SK-N-SH (cell line): ENCODE results near the gene METTL13. TPM values are rescaled to one million over a fixed set of nuclear protein-coding genes. Genes with fewer than 3 reads are reported as not detected.

ENCODE experiments used
- CTCF ChIA-PET: fragments of 300-600, 350-600 bp; formaldehyde crosslinking; extraction: SDS; loops from one replicate; lab custom pipeline; 2021; lab: Yijun Ruan, JAX
- POLR2A ChIA-PET: fragments of 350-600 bp; sonication (Branson Sonifier 250); formaldehyde crosslinking; extraction: SDS; loops from one replicate; lab custom pipeline; 2020; ENCODE audit warnings: antibody characterized with exemption, inconsistent platforms; lab: Yijun Ruan, JAX
- DNase-seq: peaks from one replicate; pipeline ENCODE4 v3.0.0; 2012
- H2AFZ ChIP-seq: fragments of 200-600 bp; sonication (generic); 2 replicates; pipeline ENCODE4 v1.8.1; 2016; ENCODE audit warnings: antibody characterized with exemption, mild to moderate bottlenecking, low read depth
- H3F3A ChIP-seq: fragments of 200-600 bp; sonication (generic); replicated peaks from 2 replicates; pipeline ENCODE3; 2016; ENCODE audit warnings: antibody characterized with exemption, mild to moderate bottlenecking; ENCODE audit not compliant: insufficient read depth
- H3K27ac ChIP-seq, 2 experiments: fragments of 200-500 bp in 1 of 2; fragments of 200-600 bp in 1 of 2; sonication (Bioruptor generic) in 1 of 2; sonication (generic), shearing (Covaris generic) in 1 of 2; 2 replicates each; pipeline versions ENCODE4 v1.5.1 to v1.6.1; 2014 to 2016; ENCODE audit warnings: low read depth in 2 of 2, inconsistent platforms in 1 of 2, low read length in 1 of 2, mild to moderate bottlenecking in 1 of 2, mixed read lengths in 1 of 2
- H3K27me3 ChIP-seq: fragments of 200-600 bp; sonication (generic), shearing (Covaris generic); 2 replicates; pipeline ENCODE4 v1.6.1; 2016; ENCODE audit warnings: mixed run types; ENCODE audit not compliant: insufficient read depth
- H3K36me3 ChIP-seq, 2 experiments: fragments of 200-500 bp in 1 of 2; fragments of 200-600 bp in 1 of 2; sonication (Bioruptor generic) in 1 of 2; sonication (generic) in 1 of 2; replicated peaks in 1 of 2; 2 replicates each; pipeline versions ENCODE3 to v1.5.1; 2014 to 2016; ENCODE audit warnings: low read length in 1 of 2, mild to moderate bottlenecking in 1 of 2; ENCODE audit not compliant: insufficient read depth in 2 of 2, control insufficient read depth in 1 of 2
- H3K4me1 ChIP-seq, 2 experiments: fragments of 200-500 bp in 1 of 2; fragments of 200-600 bp in 1 of 2; sonication (Bioruptor generic) in 1 of 2; sonication (generic), shearing (Covaris generic) in 1 of 2; 2 replicates each; pipeline versions ENCODE4 v1.5.1 to v1.6.1; 2014 to 2016; ENCODE audit warnings: low read depth in 1 of 2, low read length in 1 of 2, mixed run types in 1 of 2; ENCODE audit not compliant: insufficient read depth in 2 of 2, control insufficient read depth in 1 of 2
- H3K4me2 ChIP-seq: fragments of 200-600 bp; sonication (generic), shearing (Covaris generic); 2 replicates; pipeline ENCODE4 v1.6.1; 2017; ENCODE audit warnings: mixed run types
- H3K4me3 ChIP-seq, 2 experiments: fragments of 200-500 bp in 1 of 2; fragments of 200-600 bp in 1 of 2; sonication (Bioruptor generic) in 1 of 2; sonication (generic), shearing (Covaris generic) in 1 of 2; 2 replicates each; pipeline versions ENCODE4 v1.5.1 to v1.8.1; 2014 to 2016; ENCODE audit warnings: low read depth in 2 of 2, inconsistent platforms in 1 of 2, low read length in 1 of 2, mild to moderate bottlenecking in 1 of 2, mixed read lengths in 1 of 2, moderate library complexity in 1 of 2
- H3K79me2 ChIP-seq: fragments of 200-600 bp; sonication (generic); 2 replicates; pipeline ENCODE4 v1.8.1; 2017; ENCODE audit warnings: mild to moderate bottlenecking; ENCODE audit not compliant: insufficient read depth
- H3K9ac ChIP-seq: fragments of 200-600 bp; sonication (generic); 2 replicates; pipeline ENCODE4 v1.6.1; 2017; ENCODE audit warnings: mixed run types
- H3K9me2 ChIP-seq: fragments of 200-600 bp; sonication (generic); 2 replicates; pipeline ENCODE4 v1.6.1; 2017; ENCODE audit warnings: mixed run types
- H3K9me3 ChIP-seq: fragments of 200-600 bp; sonication (generic); 2 replicates; pipeline ENCODE4 v1.6.1; 2017; ENCODE audit warnings: mixed run types, mild to moderate bottlenecking, moderate library complexity
- H4K20me1 ChIP-seq: fragments of 200-600 bp; sonication (generic); 2 replicates; pipeline ENCODE4 v1.6.1; 2017; ENCODE audit warnings: mild to moderate bottlenecking, mixed run types; ENCODE audit not compliant: insufficient read depth
- CHD2 ChIP-seq: fragments of 150-350 bp; IDR thresholded peaks from 2 replicates; pipeline ENCODE4 v1.6.1; 2018; ENCODE audit warnings: low read length; ENCODE audit not compliant: partially characterized antibody
- ELF1 ChIP-seq: IDR thresholded peaks from 2 replicates; pipeline ENCODE4 v1.4.0; 2012
- EZH2phosphoT487 ChIP-seq: fragments of 200-600 bp; sonication (generic); IDR thresholded peaks from 2 replicates; pipeline ENCODE4 v1.6.1; 2017; ENCODE audit warnings: low read depth, mixed run types, mild to moderate bottlenecking, antibody characterized with exemption, moderate library complexity, borderline replicate concordance
- FOXJ3 ChIP-seq: sonication (generic); formaldehyde crosslinking; IDR thresholded peaks from 2 replicates; pipeline ENCODE4 v1.5.1; 2020; ENCODE audit warnings: mild to moderate bottlenecking, missing genetic modification reagents
- FOXM1 ChIP-seq: IDR thresholded peaks from 2 replicates; pipeline ENCODE4 v1.4.0; 2012; ENCODE audit warnings: low read depth, mild to moderate bottlenecking
- GABPA ChIP-seq: IDR thresholded peaks from 2 replicates; pipeline ENCODE4 v1.4.0; 2012; ENCODE audit warnings: low read depth, mild to moderate bottlenecking
- JUND ChIP-seq: IDR thresholded peaks from 2 replicates; pipeline ENCODE4 v1.4.0; 2012
- MEF2A ChIP-seq: IDR thresholded peaks from 2 replicates; pipeline ENCODE4 v1.4.0; 2012; ENCODE audit warnings: low read depth, borderline replicate concordance
- MXI1 ChIP-seq: IDR thresholded peaks from 2 replicates; pipeline ENCODE4 v1.6.1; 2012; ENCODE audit warnings: mild to moderate bottlenecking, low read depth, low read length, improper control_type of control experiment
- NFIC ChIP-seq: IDR thresholded peaks from 2 replicates; pipeline ENCODE4 v1.4.0; 2012; ENCODE audit warnings: borderline replicate concordance
- NRF1 ChIP-seq: IDR thresholded peaks from 2 replicates; pipeline ENCODE4 v1.6.1; 2012; ENCODE audit warnings: low read depth, mild to moderate bottlenecking, low read length
- RAD21 ChIP-seq: IDR thresholded peaks from 2 replicates; pipeline ENCODE4 v1.6.1; 2012; ENCODE audit warnings: mild to moderate bottlenecking, low read length
- RCOR1 ChIP-seq: fragments of 150-350 bp; IDR thresholded peaks from 2 replicates; pipeline ENCODE4 v1.6.1; 2017; ENCODE audit warnings: antibody characterized with exemption, low read length
- RFX5 ChIP-seq: IDR thresholded peaks from 2 replicates; pipeline ENCODE4 v1.6.1; 2012; ENCODE audit warnings: mild to moderate bottlenecking, improper control_type of control experiment, low read length
- RXRA ChIP-seq: IDR thresholded peaks from 2 replicates; pipeline ENCODE4 v1.4.0; 2012; ENCODE audit warnings: low read depth, mild to moderate bottlenecking, borderline replicate concordance
- SIN3A ChIP-seq: IDR thresholded peaks from 2 replicates; pipeline ENCODE4 v1.6.1; 2012; ENCODE audit warnings: low read depth, mild to moderate bottlenecking, low read length, moderate library complexity, borderline replicate concordance
- TAF1 ChIP-seq: IDR thresholded peaks from 2 replicates; pipeline ENCODE4 v1.6.1; 2012; ENCODE audit warnings: low read depth, mild to moderate bottlenecking, low read length, moderate library complexity, borderline replicate concordance
- TEAD4 ChIP-seq: IDR thresholded peaks from 2 replicates; pipeline ENCODE4 v1.4.0; 2012; ENCODE audit warnings: mild to moderate bottlenecking, borderline replicate concordance; ENCODE audit not compliant: insufficient read depth
- YY1 ChIP-seq: IDR thresholded peaks from 2 replicates; pipeline ENCODE4 v1.4.0; 2012; ENCODE audit warnings: low read depth, mild to moderate bottlenecking
- WGBS: methylation state at CpG from one replicate; pipeline ENCODE4 v1.1.6; 2017; ENCODE audit warnings: low lambda C conversion rate; 5-methylcytosine and 5-hydroxymethylcytosine counted together
- polyA plus RNA-seq, 3 experiments: library from polyadenylated mRNA; depleted of rRNA; stranded (reverse); fragments of >200 nt; gene quantifications; 2 replicates each; pipeline ENCODE4 v1.2.3, GENCODE V29; 2012
- TF ChIP-seq, protein P1 (sequence below): fragments of 150-350 bp; IDR thresholded peaks from 2 replicates; pipeline ENCODE4 v1.6.1; 2016; ENCODE audit warnings: mild to moderate bottlenecking, low read depth, low read length
- TF ChIP-seq, protein P2 (sequence below): IDR thresholded peaks from 2 replicates; pipeline ENCODE4 v1.4.0; 2012; ENCODE audit warnings: low read depth, borderline replicate concordance

The METTL13 gene
- polyA plus RNA-seq, 1 of the 3 experiments (the other 2 are of a cell fraction) = 32.7 TPM

DNA sequence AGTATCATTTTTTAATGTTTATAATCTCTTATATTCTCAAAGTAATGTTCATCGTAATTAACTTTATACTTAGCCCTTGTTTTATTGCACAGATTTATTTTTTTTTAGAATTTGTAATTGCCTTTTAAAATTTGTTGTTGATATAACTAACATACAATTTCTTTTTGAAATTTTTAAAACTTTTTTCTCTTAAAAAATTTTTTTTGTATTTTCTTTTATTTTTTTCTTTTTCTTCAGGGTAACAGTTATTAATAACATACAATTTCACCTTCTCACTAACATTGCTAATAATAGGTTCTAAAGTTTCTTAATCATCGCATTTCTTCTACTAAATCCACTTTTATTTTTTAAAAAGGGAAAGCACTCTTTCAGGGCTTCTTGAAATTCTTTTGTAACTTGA lies 28.3 kb upstream of the METTL13 start:
- no peak overlapping the region for H2AFZ ChIP-seq
- H4K20me1 ChIP-seq = no peaks in the 10 kb centered on the region
- no peaks in the 10 kb centered on the region for H3K79me2 ChIP-seq
- no peaks in the 10 kb centered on the region for H3K27me3 ChIP-seq
- no peak for TF ChIP-seq MEF2A
- TF ChIP-seq FOXJ3 (CRISPR knock-in tag) = no peak
- TF ChIP-seq EZH2phosphoT487 = no peak
- TF ChIP-seq RAD21 = no peak
- H3K9me2 ChIP-seq = no peaks in the 10 kb centered on the region
- WGBS = 86% methylated on average over 2 of the region's 2 CpGs
- no peak overlapping the region for H3K9ac ChIP-seq
- peaks cover 0 to 7% of the 10 kb centered on the region in 2 experiments; a peak in 2 of 4 replicates for H3K4me1 ChIP-seq
- no peak overlapping the region for H3K27ac ChIP-seq
- ChIA-PET POLR2A (no interaction called here), CTCF (no interaction called here)
- H3K36me3 ChIP-seq = no peaks in the 10 kb centered on the region
- no peak for DNase-seq
- no peak overlapping the region for H3K4me3 ChIP-seq
- H3F3A ChIP-seq = no peaks in the 10 kb centered on the region
- H3K4me2 ChIP-seq = no peak overlapping the region
- H3K9me3 ChIP-seq = no peaks in the 10 kb centered on the region

DNA sequence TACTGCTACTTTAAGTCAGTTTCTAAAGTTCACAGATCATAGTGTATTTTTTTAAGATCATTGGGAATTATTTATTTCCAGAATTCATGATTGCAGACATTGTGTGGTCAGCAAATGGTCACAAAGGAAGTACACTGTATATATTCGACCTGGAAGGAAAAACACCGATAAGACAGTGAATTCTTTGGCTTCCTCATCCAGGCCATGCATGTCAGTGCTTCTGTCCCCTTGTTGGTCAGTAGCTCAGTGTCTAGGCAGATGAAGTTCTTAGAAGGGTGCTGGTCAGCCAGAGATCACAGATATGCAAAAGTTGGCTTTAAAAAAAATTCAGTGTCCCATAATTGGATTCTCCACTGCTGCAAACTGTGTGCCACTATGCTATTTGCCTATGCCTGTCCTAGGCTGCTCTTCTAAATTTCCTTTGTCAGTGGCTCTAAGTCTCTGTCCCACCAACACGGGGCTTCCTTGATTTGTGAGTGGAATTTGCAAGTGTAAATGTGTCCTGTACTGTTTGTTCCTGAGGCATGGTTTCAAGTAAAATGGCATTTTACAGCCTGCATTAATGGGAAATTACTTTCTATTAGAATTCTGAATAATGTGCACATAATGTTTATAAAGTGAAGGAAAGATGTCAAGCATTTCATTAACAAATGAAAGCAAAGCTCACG lies 27.6 kb upstream of the METTL13 start:
- peak overlapping the region; percentile 2; the same call in 1 of the 2 replicates for H3K4me2 ChIP-seq
- TF ChIP-seq SIN3A (no peak), ELF1 (no peak), MXI1 (no peak), NRF1 (no peak), RXRA (no peak), NFIC (no peak), RFX5 (no peak), GABPA (no peak), TAF1 (no peak), FOXM1 (no peak), EZH2phosphoT487 (no peak), YY1 (no peak), MEF2A (no peak), RCOR1 (no peak), TEAD4 (no peak), CHD2 (no peak), JUND (no peak)
- TF ChIP-seq, protein P1, sequence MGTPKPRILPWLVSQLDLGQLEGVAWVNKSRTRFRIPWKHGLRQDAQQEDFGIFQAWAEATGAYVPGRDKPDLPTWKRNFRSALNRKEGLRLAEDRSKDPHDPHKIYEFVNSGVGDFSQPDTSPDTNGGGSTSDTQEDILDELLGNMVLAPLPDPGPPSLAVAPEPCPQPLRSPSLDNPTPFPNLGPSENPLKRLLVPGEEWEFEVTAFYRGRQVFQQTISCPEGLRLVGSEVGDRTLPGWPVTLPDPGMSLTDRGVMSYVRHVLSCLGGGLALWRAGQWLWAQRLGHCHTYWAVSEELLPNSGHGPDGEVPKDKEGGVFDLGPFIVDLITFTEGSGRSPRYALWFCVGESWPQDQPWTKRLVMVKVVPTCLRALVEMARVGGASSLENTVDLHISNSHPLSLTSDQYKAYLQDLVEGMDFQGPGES = no peak
- TF ChIP-seq, protein P2, sequence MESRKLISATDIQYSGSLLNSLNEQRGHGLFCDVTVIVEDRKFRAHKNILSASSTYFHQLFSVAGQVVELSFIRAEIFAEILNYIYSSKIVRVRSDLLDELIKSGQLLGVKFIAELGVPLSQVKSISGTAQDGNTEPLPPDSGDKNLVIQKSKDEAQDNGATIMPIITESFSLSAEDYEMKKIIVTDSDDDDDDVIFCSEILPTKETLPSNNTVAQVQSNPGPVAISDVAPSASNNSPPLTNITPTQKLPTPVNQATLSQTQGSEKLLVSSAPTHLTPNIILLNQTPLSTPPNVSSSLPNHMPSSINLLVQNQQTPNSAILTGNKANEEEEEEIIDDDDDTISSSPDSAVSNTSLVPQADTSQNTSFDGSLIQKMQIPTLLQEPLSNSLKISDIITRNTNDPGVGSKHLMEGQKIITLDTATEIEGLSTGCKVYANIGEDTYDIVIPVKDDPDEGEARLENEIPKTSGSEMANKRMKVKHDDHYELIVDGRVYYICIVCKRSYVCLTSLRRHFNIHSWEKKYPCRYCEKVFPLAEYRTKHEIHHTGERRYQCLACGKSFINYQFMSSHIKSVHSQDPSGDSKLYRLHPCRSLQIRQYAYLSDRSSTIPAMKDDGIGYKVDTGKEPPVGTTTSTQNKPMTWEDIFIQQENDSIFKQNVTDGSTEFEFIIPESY = no peak
- no peak overlapping the region for H3K9ac ChIP-seq
- no peaks in the 10 kb centered on the region for H3K27me3 ChIP-seq
- H3K36me3 ChIP-seq = no peaks in the 10 kb centered on the region
- H3K4me1 ChIP-seq = peaks cover 0 to 7% of the 10 kb centered on the region in 2 experiments; a peak in 2 of 4 replicates
- H2AFZ ChIP-seq = 0 out of 2 replicates have a peak overlapping the region, but pooled peaks have one; percentile 4
- no peaks in the 10 kb centered on the region for H3K9me2 ChIP-seq
- H3F3A ChIP-seq = no peaks in the 10 kb centered on the region
- no peak overlapping the region for H3K4me3 ChIP-seq
- ChIA-PET CTCF (no interaction called here), POLR2A (no interaction called here)
- no peak for DNase-seq
- H3K79me2 ChIP-seq = no peaks in the 10 kb centered on the region
- WGBS = 42% methylated on average over 4 of the region's 4 CpGs
- H3K9me3 ChIP-seq = no peaks in the 10 kb centered on the region
- peak overlapping the region in 1 of 2 experiments; percentile 20; a peak in 1 of 4 replicates for H3K27ac ChIP-seq
- no peaks in the 10 kb centered on the region for H4K20me1 ChIP-seq
